CD14-positive monocyte (primary cell): ENCODE results near the gene HNRNPAB. TPM values are rescaled to one million over a fixed set of nuclear protein-coding genes. Genes with fewer than 3 reads are reported as not detected.

Experiments
- DNase-seq, 3 donors: peaks; one replicate each; pipeline ENCODE4 v3.0.0-alpha.2; 2011 to 2022
- H2AFZ ChIP-seq: 2 replicates; pipeline ENCODE4 v1.6.0; 2012; ENCODE audit warnings: mild to moderate bottlenecking, low read depth, low read length, inconsistent platforms; ENCODE audit not compliant: insufficient read depth, poor library complexity, severe bottlenecking
- H3K27ac ChIP-seq, 2 donors: 1 replicate in 1 of 2; 2 replicates in 1 of 2; pipeline ENCODE4 v1.5.1; 2012 to 2013; ENCODE audit warnings: low read length in 2 of 2, control low read depth in 1 of 2, inconsistent platforms in 1 of 2, low read depth in 1 of 2, mild to moderate bottlenecking in 1 of 2
- H3K27me3 ChIP-seq, 2 donors: one replicate each; pipeline versions ENCODE4 v1.6.0 to v1.6.1; 2011 to 2013; ENCODE audit warnings: low read length in 2 of 2; ENCODE audit not compliant: control insufficient read depth in 2 of 2, insufficient read depth in 2 of 2
- H3K36me3 ChIP-seq, 2 donors: replicated peaks in 1 of 2; 1 replicate in 1 of 2; 2 replicates in 1 of 2; pipeline versions ENCODE4 v1.5.1 to v1.6.1; 2012 to 2013; ENCODE audit warnings: low read length in 2 of 2, control low read depth in 1 of 2, inconsistent platforms in 1 of 2, mild to moderate bottlenecking in 1 of 2; ENCODE audit not compliant: insufficient read depth in 2 of 2, control insufficient read depth in 1 of 2
- H3K4me1 ChIP-seq, 2 donors: 1 replicate in 1 of 2; 2 replicates in 1 of 2; pipeline versions ENCODE4 v1.5.1 to v1.6.1; 2012 to 2013; ENCODE audit warnings: low read length in 2 of 2, control low read depth in 1 of 2, inconsistent platforms in 1 of 2, mild to moderate bottlenecking in 1 of 2, moderate library complexity in 1 of 2; ENCODE audit not compliant: insufficient read depth in 2 of 2, control insufficient read depth in 1 of 2
- H3K4me2 ChIP-seq: replicated peaks from 2 replicates; pipeline ENCODE3; 2012; ENCODE audit warnings: low read length, moderate library complexity, mild to moderate bottlenecking; ENCODE audit not compliant: poor library complexity, severe bottlenecking; ENCODE audit errors: extremely low read depth
- H3K4me3 ChIP-seq, 3 experiments: fragments of 200-600 bp in 1 of 3; sonication (generic) in 1 of 3; replicated peaks in 1 of 3; 1 replicate in 2 of 3; 2 replicates in 1 of 3; pipeline ENCODE4 v1.5.1; 2011 to 2013; ENCODE audit warnings: low read length in 3 of 3, mild to moderate bottlenecking in 3 of 3, control low read depth in 2 of 3, low read depth in 2 of 3, inconsistent platforms in 1 of 3, moderate library complexity in 1 of 3
- H3K79me2 ChIP-seq: 2 replicates; pipeline ENCODE4 v1.6.0; 2012; ENCODE audit warnings: mild to moderate bottlenecking, control low read depth, inconsistent platforms, low read length, moderate library complexity; ENCODE audit not compliant: insufficient read depth
- H3K9ac ChIP-seq: 2 replicates; pipeline ENCODE4 v1.6.0; 2017; ENCODE audit warnings: low read length, mild to moderate bottlenecking; ENCODE audit not compliant: insufficient read depth, poor library complexity, severe bottlenecking
- H3K9me3 ChIP-seq, 2 donors: replicated peaks in 1 of 2; 1 replicate in 1 of 2; 2 replicates in 1 of 2; pipeline versions ENCODE4 v1.5.1 to v1.6.1; 2012 to 2013; ENCODE audit warnings: low read length in 2 of 2, control low read depth in 1 of 2; ENCODE audit not compliant: control insufficient read depth in 1 of 2, insufficient read depth in 1 of 2
- H4K20me1 ChIP-seq: 2 replicates; pipeline ENCODE4 v1.6.0; 2012; ENCODE audit warnings: mild to moderate bottlenecking, low read length, control low read depth, moderate library complexity; ENCODE audit not compliant: insufficient read depth
- H3K27ac Mint-ChIP-seq, 7 donors: one replicate each; pipeline ENCODE4 v1.8.0; 2020; ENCODE audit warnings: mild to moderate bottlenecking in 7 of 7, mixed read lengths in 7 of 7, moderate library complexity in 6 of 7, inconsistent platforms in 2 of 7
- H3K27me3 Mint-ChIP-seq, 3 donors: one replicate each; pipeline ENCODE4 v1.8.0; 2021 to 2022; ENCODE audit warnings: low read depth in 3 of 3, mild to moderate bottlenecking in 3 of 3, mixed read lengths in 3 of 3, moderate library complexity in 3 of 3, inconsistent platforms in 1 of 3
- H3K36me3 Mint-ChIP-seq, 2 donors: one replicate each; pipeline ENCODE4 v1.8.0; 2020; ENCODE audit warnings: mixed read lengths in 2 of 2, inconsistent platforms in 1 of 2, mild to moderate bottlenecking in 1 of 2
- H3K4me1 Mint-ChIP-seq: one replicate; pipeline ENCODE4 v1.8.0; 2020; ENCODE audit warnings: mild to moderate bottlenecking, mixed read lengths
- H3K4me3 Mint-ChIP-seq, 2 donors: one replicate each; pipeline ENCODE4 v1.8.0; 2020; ENCODE audit warnings: mild to moderate bottlenecking in 2 of 2, mixed read lengths in 2 of 2, moderate library complexity in 1 of 2
- H3K9me3 Mint-ChIP-seq, 7 donors: one replicate each; pipeline ENCODE4 v1.8.0; 2020 to 2022; ENCODE audit warnings: mixed read lengths in 7 of 7, mild to moderate bottlenecking in 6 of 7, moderate library complexity in 6 of 7, inconsistent platforms in 2 of 7
- CTCF ChIP-seq: fragments of 200-600 bp; IDR thresholded peaks from one replicate; pipeline ENCODE4 v1.8.0; 2022; ENCODE audit warnings: antibody characterized with exemption, mild to moderate bottlenecking
- WGBS: methylation state at CpG from one replicate; pipeline ENCODE4 v1.1.5; 2013; ENCODE audit warnings: missing lambda C conversion rate; ENCODE audit not compliant: insufficient coverage; 5-methylcytosine and 5-hydroxymethylcytosine counted together
- intact Hi-C, 2 donors: fragments of 100-400 bp; cut with micrococcal nuclease; formaldehyde crosslinking; loops; one replicate each; pipeline versions ENCODE4 v1.15.0 to v1.15.1; 2023
- polyA plus RNA-seq, 3 donors: library from polyadenylated mRNA; depleted of rRNA in 1 of 3; unstranded in 2 of 3; stranded (reverse) in 1 of 3; fragments of 300-500 nt in 2 of 3; fragments of >200 nt in 1 of 3; fragmentation: Illumina TruSeq in 2 of 3; gene quantifications; 1 replicate in 2 of 3; 2 replicates in 1 of 3; pipeline ENCODE4 v1.2.3, GENCODE V29; 2012 to 2021

The HNRNPAB gene
- polyA plus RNA-seq, 3 donors = 44.8 to 59.4 (median 54.2) TPM

GRCh38 chr5:178237431-178238312 lies 33.3 kb downstream of the HNRNPAB start:
- peak; percentile 36 to 60 (median 48) for DNase-seq
- TF ChIP-seq CTCF = no peak
- Mint-ChIP-seq H3K27ac (peak overlapping the region in 6 of 7 donors; percentile 13 to 78 (median 41)), H3K4me3 (peak overlapping the region in 1 of 2 donors; percentile 35), H3K27me3 (peaks cover 0 to 2% (median 0%) of the 10 kb centered on the region in 3 donors), H3K9me3 (peaks cover 0 to 4% (median 0%) of the 10 kb centered on the region in 7 donors), H3K4me1 (peaks cover 81% of the 10 kb centered on the region), H3K36me3 (no peaks in the 10 kb centered on the region)
- Histone ChIP-seq H2AFZ (peak overlapping the region; percentile 36), H3K79me2 (no peaks in the 10 kb centered on the region), H3K27me3 (no peaks in the 10 kb centered on the region), H3K9ac (no peak overlapping the region), H3K36me3 (no peaks in the 10 kb centered on the region), H3K9me3 (no peaks in the 10 kb centered on the region), H3K27ac (peak overlapping the region in 1 of 2 donors; percentile 86), H3K4me3 (peak overlapping the region in 1 of 3 experiments; percentile 33), H4K20me1 (no peaks in the 10 kb centered on the region), H3K4me1 (peaks cover 81 to 93% of the 10 kb centered on the region in 2 donors), H3K4me2 (peak overlapping the region; percentile 17)
- 42% methylated on average over 11 of the region's 13 CpGs for WGBS
- intact Hi-C loops = no loop called here

- Mint-ChIP-seq H3K9me3 (peaks cover 0 to 4% (median 0%) of the 10 kb centered on the region in 7 donors), H3K27ac (peak overlapping the region in 5 of 7 donors; percentile 30 to 78 (median 69)), H3K27me3 (peaks cover 0 to 2% (median under 1%) of the 10 kb centered on the region in 3 donors), H3K4me1 (peaks cover 78% of the 10 kb centered on the region), H3K4me3 (no peak overlapping the region), H3K36me3 (no peaks in the 10 kb centered on the region)
- no peak for TF ChIP-seq CTCF
- no peak overlapping the region for H3K4me3 ChIP-seq
- H3K79me2 ChIP-seq = no peaks in the 10 kb centered on the region
- H3K27ac ChIP-seq = peak overlapping the region; percentile 66 to 86
- no peaks in the 10 kb centered on the region for H4K20me1 ChIP-seq
- intact Hi-C loops = no loop called here
- H3K36me3 ChIP-seq = no peaks in the 10 kb centered on the region
- H3K27me3 ChIP-seq = no peaks in the 10 kb centered on the region
- peaks cover 75 to 87% of the 10 kb centered on the region in 2 donors for H3K4me1 ChIP-seq
- no peak overlapping the region for H3K9ac ChIP-seq
- DNase-seq = no peak
- H3K4me2 ChIP-seq = no peak overlapping the region
- WGBS = 78% methylated on average over 3 of the region's 6 CpGs
- H2AFZ ChIP-seq = peak overlapping the region; percentile 36
- H3K9me3 ChIP-seq = no peaks in the 10 kb centered on the region
These were observed 33.9 kb downstream of the HNRNPAB start for GRCh38 chr5:178238313-178238635.
